T follicular helper cell (primary cell): ENCODE results near the gene CHRM4.

Experiments
- DNase-seq: peaks from one replicate; pipeline ENCODE4 v3.0.0-alpha.2; 2020; ENCODE audit warnings: low read depth

The CHRM4 gene

GRCh38 chr11:46347637-46348311, 43.8 kb downstream of the CHRM4 start:
- DNase-seq: no peak

GRCh38 chr11:46346886-46347636, 44.5 kb downstream of the CHRM4 start, which contains the start of gene DGKZ:
TSS of gene DGKZ (plus strand) at chr11:46347463. CDS start at chr11:46347660, 197 bp downstream.
- peak; percentile 85 for DNase-seq

GRCh38 chr11:46345881-46346484, 45.6 kb downstream of the CHRM4 start:
- no peak for DNase-seq

GRCh38 chr11:46345131-46345597, 46.4 kb downstream of the CHRM4 start:
- DNase-seq: no peak

GRCh38 chr11:46343520-46343919, 48.1 kb downstream of the CHRM4 start:
- DNase-seq: no peak

GRCh38 chr11:46342239-46342638, 49.3 kb downstream of the CHRM4 start:
- DNase-seq: no peak

GRCh38 chr11:46341454-46341853, 50.1 kb downstream of the CHRM4 start:
- DNase-seq: no peak

GRCh38 chr11:46339816-46340215, 51.8 kb downstream of the CHRM4 start:
- no peak for DNase-seq

- no peak for DNase-seq
Observed at GRCh38 chr11:46338988-46339666, 52.4 kb downstream of the CHRM4 start.

- no peak for DNase-seq
Observed at GRCh38 chr11:46338636-46338987, 53.0 kb downstream of the CHRM4 start.

GRCh38 chr11:46337626-46338345, 53.8 kb downstream of the CHRM4 start:
- no peak for DNase-seq

- no peak for DNase-seq
Observed at GRCh38 chr11:46336563-46337180, 54.9 kb downstream of the CHRM4 start.

- no peak for DNase-seq
Observed at GRCh38 chr11:46335890-46336562, 55.5 kb downstream of the CHRM4 start.

GRCh38 chr11:46335271-46335670, 56.3 kb downstream of the CHRM4 start:
- no peak for DNase-seq

- DNase-seq: no peak
Observed at GRCh38 chr11:46334211-46334610, 57.4 kb downstream of the CHRM4 start.
